Skeletal muscle satellite cell (primary cell): ENCODE results near the gene PIP5K1B.

Experiments
- H3K27me3 ChIP-seq: 2 replicates; pipeline ENCODE4 v1.7.0; 2013; ENCODE audit warnings: low read length; ENCODE audit not compliant: control insufficient read depth, insufficient read depth
- H3K36me3 ChIP-seq: 2 replicates; pipeline ENCODE4 v1.7.0; 2013; ENCODE audit warnings: mild to moderate bottlenecking, control low read depth, low read length; ENCODE audit not compliant: insufficient read depth
- H3K4me1 ChIP-seq: 2 replicates; pipeline ENCODE4 v1.7.0; 2013; ENCODE audit warnings: low read length; ENCODE audit not compliant: control insufficient read depth, insufficient read depth
- H3K4me2 ChIP-seq: 2 replicates; pipeline ENCODE4 v1.7.0; 2013; ENCODE audit warnings: mild to moderate bottlenecking, low read length
- H3K4me3 ChIP-seq: 2 replicates; pipeline ENCODE4 v1.7.0; 2013; ENCODE audit warnings: low read length
- H3K9ac ChIP-seq: 2 replicates; pipeline ENCODE4 v1.7.0; 2013; ENCODE audit warnings: mild to moderate bottlenecking, low read depth, low read length, moderate library complexity
- H3K9me3 ChIP-seq: replicated peaks from 2 replicates; pipeline ENCODE4 v1.7.0; 2013; ENCODE audit warnings: mild to moderate bottlenecking, control low read depth, low read length

The PIP5K1B gene

DNA sequence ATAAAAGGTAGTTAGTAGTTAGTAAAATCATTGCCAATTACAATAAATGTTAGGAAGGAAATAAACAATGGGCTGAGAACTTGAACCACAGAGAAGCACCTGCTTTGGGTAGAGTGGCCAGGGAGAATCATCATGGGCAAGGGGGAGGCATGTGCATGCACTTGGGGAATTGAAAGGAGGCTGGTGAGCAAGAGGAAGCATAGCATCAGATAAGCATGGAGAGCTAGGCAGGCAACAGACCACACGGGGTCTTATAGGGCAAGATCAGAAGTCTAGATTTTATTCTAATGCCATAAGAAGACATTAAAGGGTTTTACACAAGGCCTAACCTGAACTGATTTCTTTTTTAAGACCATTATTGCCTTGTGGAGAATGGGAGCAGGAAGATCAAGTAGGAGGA is 93.4 kb downstream of the PIP5K1B start:
- peaks cover 28% of the 10 kb centered on the region for H3K27me3 ChIP-seq
- H3K9me3 ChIP-seq = no peaks in the 10 kb centered on the region
- H3K4me2 ChIP-seq = no peak overlapping the region
- no peaks in the 10 kb centered on the region for H3K4me1 ChIP-seq
- H3K4me3 ChIP-seq = no peak overlapping the region
- no peak overlapping the region for H3K9ac ChIP-seq
- H3K36me3 ChIP-seq = no peaks in the 10 kb centered on the region

DNA sequence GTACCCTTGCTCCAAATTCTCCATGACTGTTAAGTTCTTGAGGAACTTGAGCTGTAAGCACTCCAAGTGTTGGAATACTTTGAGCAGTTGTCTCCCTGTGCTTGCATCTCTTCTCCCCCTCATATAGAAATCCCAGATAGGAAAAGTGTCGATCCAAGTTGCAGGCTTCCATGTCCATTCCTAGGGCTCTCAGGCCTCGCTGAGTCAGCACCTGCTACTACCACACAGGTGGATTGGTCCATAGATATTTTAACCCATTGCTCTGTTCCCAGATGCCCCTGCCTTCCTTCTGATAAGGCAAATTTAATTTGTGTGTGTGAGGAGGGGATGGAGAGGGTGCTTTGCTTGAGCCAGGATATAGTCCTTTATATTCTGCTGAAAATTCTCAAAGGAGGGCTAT is 95.8 kb downstream of the PIP5K1B start:
- no peak overlapping the region for H3K4me2 ChIP-seq
- peaks cover 18% of the 10 kb centered on the region for H3K27me3 ChIP-seq
- no peak overlapping the region for H3K4me3 ChIP-seq
- H3K9ac ChIP-seq = no peak overlapping the region
- no peaks in the 10 kb centered on the region for H3K36me3 ChIP-seq
- H3K4me1 ChIP-seq = no peaks in the 10 kb centered on the region
- H3K9me3 ChIP-seq = no peaks in the 10 kb centered on the region

DNA sequence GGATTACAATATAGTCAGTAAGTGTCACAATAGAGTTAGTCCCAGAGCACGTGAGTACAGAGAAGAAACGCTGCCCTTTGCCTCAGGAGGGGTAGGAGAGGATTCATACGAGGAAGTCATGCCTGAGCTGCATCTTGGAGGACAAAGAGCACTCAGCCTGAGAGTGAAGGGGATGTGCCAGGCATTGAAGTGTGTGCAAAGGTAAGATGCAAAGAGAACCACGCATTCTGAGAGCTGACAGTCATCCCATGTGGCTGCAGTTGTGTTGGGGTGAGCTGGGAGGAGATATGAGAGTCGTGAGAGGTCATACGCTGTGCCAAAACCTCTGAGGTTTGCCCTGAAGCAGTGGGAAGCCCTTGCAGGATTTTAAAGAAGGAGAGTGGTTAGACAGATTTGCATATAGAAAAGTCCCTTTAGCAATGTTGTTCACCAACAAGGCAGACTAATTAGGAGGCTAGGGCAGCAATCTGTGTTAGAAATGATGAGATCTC is 97.5 kb downstream of the PIP5K1B start:
- H3K9me3 ChIP-seq = no peaks in the 10 kb centered on the region
- H3K36me3 ChIP-seq = no peaks in the 10 kb centered on the region
- no peak overlapping the region for H3K4me2 ChIP-seq
- H3K9ac ChIP-seq = no peak overlapping the region
- no peak overlapping the region for H3K4me3 ChIP-seq
- H3K27me3 ChIP-seq = peaks cover 15% of the 10 kb centered on the region
- H3K4me1 ChIP-seq = no peaks in the 10 kb centered on the region

DNA sequence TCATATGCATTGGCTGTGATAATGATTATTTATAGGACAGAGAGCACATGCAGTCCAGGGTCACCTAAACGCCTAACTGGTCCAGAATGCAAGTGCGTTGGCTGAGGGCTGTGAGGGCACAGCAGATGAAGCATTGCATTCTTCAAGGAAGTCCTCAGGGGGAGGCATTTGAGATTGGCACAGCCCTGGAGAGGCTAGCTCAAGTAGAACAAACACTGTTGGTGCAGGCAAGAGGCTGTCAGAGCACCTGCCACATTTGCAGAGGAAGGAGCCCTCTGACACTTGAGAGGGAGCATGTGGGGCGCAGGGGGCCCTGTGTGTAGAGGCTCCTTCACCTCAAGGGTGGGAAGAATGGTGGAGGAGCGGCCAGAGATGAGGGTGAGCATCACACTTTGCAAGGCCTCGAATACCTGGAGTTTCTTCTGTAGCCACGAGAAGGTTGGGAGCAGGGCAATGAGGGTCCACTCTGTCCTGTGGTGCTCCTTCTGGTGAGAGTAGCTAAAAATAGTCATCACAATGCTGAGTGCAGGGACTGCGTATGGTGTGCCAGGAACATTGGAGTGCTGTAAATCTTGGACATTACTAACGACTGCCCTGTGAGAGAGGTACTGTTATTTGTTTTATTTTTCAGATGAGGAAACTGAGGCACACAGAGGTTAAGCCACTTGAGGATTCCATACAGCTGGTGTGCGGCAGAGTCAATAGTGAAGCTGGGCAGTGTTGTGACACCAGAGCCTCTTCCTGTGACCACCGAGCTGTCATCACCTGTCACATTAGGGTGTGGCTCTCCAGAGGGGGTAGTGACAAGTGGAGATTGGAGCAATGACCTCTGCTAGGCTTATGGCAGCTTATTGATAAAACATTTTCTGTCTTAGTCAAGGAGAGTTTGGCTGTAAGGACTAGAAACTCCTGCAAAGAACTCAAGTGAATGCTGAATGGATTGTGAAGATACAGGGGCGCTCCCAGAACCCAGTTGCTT is 100.2 kb downstream of the PIP5K1B start:
- Histone ChIP-seq H3K9ac (no peak overlapping the region), H3K27me3 (peaks cover 6% of the 10 kb centered on the region), H3K4me3 (no peak overlapping the region), H3K4me1 (no peaks in the 10 kb centered on the region), H3K36me3 (no peaks in the 10 kb centered on the region), H3K4me2 (no peak overlapping the region), H3K9me3 (no peaks in the 10 kb centered on the region)

DNA sequence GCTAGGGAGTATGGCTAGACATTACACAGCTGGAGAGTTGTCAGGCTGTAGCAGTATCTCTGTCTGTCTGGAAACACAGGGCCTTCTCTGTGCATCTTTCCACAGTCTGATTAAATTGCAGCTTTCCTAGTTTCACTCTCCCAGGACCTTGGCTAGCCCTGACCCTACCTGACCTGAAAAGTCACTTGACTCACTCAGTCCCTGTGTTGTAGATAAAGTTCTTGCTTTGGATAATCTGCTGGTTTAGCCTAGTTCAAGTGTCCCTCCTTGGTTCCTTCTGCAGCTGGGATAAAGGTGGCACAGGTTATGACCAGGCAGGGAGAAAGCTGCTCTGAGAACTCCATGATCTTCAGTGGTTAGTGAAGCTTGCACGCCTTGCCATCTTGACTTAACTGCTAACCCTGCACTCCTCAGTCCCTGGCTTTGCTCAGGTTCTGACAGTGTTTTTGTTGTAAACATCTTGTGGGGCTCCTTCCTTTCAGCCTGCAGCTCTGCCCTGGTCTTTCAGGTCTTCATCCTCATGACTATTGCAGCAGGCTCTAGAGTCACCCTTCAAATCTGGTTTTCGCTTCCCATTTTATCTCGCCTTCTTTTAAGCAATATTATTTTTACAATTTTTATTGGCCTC is 101.0 kb downstream of the PIP5K1B start:
- Histone ChIP-seq H3K4me3 (no peak overlapping the region), H3K4me2 (no peak overlapping the region), H3K9me3 (no peaks in the 10 kb centered on the region), H3K4me1 (no peaks in the 10 kb centered on the region), H3K9ac (no peak overlapping the region), H3K27me3 (peaks cover 6% of the 10 kb centered on the region), H3K36me3 (no peaks in the 10 kb centered on the region)

DNA sequence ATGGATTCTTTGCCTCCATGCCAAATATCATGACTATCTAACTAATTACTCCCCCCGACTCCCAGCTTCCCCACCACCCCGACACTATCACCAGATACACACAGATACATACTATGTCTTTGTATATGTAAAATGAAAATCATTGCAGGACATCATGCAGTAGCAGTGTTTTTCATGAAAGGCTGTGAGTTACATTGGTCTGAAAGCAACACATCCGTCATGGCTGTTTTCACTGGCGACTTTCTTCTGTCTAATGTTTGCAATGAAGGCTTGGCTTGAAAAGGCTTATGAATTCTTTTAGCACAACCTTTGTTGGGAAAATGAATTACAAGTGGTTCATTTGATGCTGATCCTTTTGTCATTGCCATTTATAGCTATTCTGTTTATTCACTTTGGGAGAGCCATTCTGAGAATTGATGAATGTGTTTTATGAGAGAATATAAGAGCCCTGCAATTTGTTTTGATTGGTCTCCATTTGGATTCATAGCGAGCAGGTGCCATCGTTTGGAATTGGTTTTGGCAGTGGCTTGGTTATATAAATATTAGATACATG is 103.4 kb downstream of the PIP5K1B start:
- Histone ChIP-seq H3K9ac (no peak overlapping the region), H3K9me3 (no peaks in the 10 kb centered on the region), H3K27me3 (peaks cover 7% of the 10 kb centered on the region), H3K4me1 (no peaks in the 10 kb centered on the region), H3K36me3 (no peaks in the 10 kb centered on the region), H3K4me3 (no peak overlapping the region), H3K4me2 (no peak overlapping the region)

DNA sequence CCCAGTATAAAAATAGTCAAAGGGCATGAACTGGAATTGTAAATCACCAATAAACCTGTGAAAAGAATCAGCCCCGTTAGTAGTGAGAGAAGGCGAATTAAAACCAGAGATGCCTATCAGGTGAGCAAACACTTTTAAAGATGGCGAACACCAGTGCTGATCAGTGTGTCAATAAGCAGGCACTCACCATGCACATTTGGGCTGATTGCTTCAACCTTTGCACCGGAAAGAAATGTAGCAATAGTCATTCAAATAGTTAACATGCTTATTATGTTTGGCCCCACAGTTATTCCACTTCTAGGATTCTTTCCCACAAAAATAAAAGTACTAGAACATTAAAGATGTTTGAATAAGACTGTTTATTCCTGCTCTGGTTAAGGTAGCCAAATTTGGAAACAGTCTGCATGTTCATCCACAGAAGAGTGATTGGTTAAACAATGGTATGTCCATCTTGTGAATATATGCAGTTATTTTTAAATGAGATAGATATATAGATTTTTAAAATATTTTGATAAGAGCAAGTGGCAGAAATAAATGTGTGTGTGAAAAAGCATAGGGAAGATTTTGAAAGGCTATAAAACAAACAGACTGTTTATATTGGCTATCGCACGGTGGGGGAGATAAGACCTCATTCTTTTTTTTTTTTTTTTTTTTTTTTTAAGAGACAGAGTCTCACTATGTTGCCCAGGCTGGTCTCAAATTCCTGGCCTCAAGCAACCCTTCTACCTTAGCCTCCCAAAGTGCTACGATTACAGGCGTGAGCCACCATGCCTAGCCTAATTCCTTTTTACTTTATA is 112.2 kb downstream of the PIP5K1B start:
- Histone ChIP-seq H3K4me2 (no peak overlapping the region), H3K9ac (no peak overlapping the region), H3K27me3 (peaks cover 7% of the 10 kb centered on the region), H3K36me3 (no peaks in the 10 kb centered on the region), H3K4me1 (no peaks in the 10 kb centered on the region), H3K4me3 (no peak overlapping the region), H3K9me3 (no peaks in the 10 kb centered on the region)

DNA sequence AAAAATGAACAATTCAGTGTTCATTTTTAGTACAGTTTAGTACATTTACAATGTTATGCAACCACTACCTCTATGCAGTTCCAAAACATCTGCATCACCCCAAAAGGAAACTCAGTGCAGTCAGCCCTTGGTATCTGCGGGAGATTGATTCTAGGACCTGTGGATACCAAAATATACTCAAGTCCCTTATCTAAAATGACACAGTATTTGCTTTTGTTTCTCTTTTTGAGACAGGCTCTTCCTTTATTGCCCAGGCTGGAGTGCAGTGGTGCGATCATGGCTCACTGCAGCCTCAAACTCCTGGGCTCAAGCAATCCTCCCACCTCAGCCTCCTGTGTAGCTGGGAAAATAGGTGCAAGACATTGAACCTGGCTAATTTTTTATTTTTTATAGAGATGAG is 114.0 kb downstream of the PIP5K1B start:
- Histone ChIP-seq H3K9ac (no peak overlapping the region), H3K4me3 (no peak overlapping the region), H3K36me3 (no peaks in the 10 kb centered on the region), H3K4me1 (no peaks in the 10 kb centered on the region), H3K4me2 (no peak overlapping the region), H3K27me3 (peaks cover 3% of the 10 kb centered on the region), H3K9me3 (no peaks in the 10 kb centered on the region)

DNA sequence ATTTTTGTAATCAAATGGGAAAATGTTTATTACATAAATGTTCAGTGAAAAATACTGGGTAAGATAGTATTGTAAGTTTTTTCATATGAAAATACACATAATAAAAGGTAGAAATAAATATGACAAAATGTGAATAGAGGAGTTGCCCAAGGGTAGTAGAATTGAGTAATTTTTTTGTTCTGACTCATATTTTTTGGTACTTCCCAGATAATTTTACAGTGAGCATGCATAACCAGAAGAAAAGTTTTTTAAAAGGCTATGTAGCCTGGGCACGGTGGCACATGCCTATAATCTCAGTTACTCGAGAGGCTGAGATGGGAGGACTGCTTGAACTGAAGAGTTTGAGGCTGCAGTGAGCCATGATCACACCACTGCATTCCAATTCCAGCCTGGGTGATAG is 116.9 kb downstream of the PIP5K1B start:
- H3K27me3 ChIP-seq = peaks cover 3% of the 10 kb centered on the region
- no peaks in the 10 kb centered on the region for H3K4me1 ChIP-seq
- no peaks in the 10 kb centered on the region for H3K9me3 ChIP-seq
- no peak overlapping the region for H3K9ac ChIP-seq
- no peak overlapping the region for H3K4me2 ChIP-seq
- H3K36me3 ChIP-seq = no peaks in the 10 kb centered on the region
- H3K4me3 ChIP-seq = no peak overlapping the region

DNA sequence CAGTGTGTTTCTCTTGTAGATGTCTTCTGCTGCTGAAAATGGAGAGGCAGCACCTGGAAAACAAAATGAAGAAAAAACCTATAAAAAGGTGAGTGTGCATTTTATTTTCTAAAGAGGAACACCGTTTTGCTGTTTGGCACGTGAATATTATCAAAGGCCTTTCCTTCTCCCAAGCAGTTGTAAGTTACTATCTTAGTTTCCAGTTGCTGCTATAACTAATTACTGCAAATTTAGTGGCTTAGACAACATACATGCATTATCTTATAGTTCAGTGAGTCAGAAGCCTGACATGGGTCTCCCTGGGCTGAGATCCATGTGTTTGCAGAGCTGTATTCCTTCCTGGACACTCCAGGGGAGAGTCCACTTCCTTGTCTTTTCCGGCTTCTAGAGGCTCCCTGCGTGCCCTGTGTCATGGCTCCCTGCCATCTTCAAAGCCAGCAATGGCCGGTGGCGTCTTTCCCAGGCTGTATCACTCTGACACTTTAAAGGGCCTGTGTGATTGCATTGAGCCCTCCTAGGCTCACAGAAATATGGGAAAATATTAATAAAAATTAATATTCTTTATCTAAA is 117.6 kb downstream of the PIP5K1B start:
- Histone ChIP-seq H3K9ac (no peak overlapping the region), H3K4me1 (no peaks in the 10 kb centered on the region), H3K27me3 (peaks cover 3% of the 10 kb centered on the region), H3K36me3 (no peaks in the 10 kb centered on the region), H3K4me3 (no peak overlapping the region), H3K9me3 (no peaks in the 10 kb centered on the region), H3K4me2 (no peak overlapping the region)
